Activated CD4-positive, CD25-positive, alpha-beta regulatory T cell treated with anti-CD3 and anti-CD28 coated beads, Interleukin-2, amount 50 U/mL, for 24 hours (primary cell): Measurements from ENCODE around the gene DPP10.
"Not testable (repeated sequence)": the region's sequence is repeated elsewhere in the genome, so short reads cannot be mapped to it uniquely, and the experiment has no call there.

Experiments
- ATAC-seq, 2 donors: fragments of 150-1000 bp; cut with Tn5 transposase; one replicate each; pipeline ENCODE4 v1.10.0; 2021; ENCODE audit warnings: mild to moderate bottlenecking in 1 of 2, moderate library complexity in 1 of 2

The DPP10 gene

DNA sequence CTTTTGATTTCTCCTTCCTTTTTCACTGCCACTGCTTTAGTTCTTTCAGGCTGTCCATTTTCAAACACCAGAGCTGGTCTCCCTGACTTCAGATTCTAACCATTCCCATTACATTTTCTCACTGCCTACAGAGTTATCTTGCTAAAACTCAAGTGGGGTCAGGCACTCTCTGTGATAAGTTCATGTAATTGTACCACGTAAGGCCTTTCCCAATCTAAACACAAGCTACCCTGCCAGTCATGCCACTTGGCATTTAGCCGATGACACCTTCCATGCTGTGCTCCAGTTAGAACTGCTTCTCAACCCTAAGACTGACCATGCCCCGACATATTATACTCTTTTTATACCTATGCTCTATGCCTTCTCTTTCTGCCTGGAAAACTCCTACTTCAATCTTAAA, 592.4 kb downstream of the DPP10 start:
- no peak for ATAC-seq

DNA sequence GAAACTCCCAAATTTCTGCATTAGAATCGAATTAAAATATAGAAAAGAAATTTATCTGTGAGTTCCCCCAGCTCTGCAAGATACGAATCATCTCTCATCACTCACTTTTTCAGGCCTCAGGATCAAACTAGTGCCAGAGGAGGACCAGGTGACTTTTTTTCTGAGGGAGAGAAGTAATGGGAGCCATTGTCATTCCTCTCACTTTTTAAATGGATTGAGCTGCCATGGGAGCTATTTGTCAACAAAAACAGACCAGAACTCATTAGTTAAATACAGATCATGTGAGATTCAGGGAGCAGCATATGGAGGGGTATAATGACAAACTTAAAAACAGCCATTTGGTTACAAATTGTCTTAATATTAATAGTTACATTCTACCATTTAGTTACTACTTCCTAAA, 594.4 kb downstream of the DPP10 start:
- ATAC-seq, result no peak

GRCh38 chr2:115057473-115057872, 615.0 kb downstream of the DPP10 start:
- ATAC-seq, result no peak

DNA sequence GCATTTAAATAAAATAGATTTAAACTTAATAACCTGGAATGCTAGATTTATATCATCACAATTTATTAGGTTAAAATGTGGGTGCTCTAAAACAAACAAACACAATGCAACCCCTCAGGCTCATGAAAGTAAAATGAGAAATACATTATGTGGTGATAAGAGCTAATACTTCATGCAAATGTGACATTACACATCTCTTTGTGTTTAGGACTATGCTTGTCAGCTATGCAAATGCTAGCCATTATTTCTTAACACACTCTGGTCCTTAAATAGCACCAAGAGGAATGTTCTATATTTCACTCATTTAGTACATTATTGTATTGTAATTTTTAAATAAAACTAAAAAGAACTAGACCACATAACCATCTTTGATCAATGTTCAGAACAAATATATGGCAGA, 627.6 kb downstream of the DPP10 start:
- ATAC-seq, result no peak

DNA sequence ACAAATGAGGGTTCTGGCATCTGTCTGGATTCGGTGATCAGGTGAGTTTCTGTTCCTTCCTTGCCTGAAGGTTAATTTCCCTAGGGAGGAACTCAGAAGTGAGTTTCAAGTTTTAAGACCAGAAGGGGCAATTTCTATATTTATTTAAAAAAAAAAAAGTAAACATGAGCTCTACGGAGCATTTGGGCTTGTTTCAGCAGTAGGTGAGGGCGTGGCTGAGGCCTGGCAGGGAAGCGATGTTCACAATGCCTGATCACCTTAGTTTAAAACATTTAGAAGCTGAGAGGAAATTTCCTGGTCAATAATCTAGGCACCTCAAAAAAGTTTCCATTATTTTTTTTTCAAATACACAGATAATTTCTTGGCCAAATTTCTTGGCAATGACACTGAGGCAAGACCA, 629.1 kb downstream of the DPP10 start:
- no peak for ATAC-seq

GRCh38 chr2:115075800-115076199, 633.4 kb downstream of the DPP10 start:
- ATAC-seq, result no peak

GRCh38 chr2:115077626-115078025, 635.2 kb downstream of the DPP10 start:
- ATAC-seq, result no peak

- ATAC-seq, result no peak
These were observed 640.8 kb downstream of the DPP10 start for GRCh38 chr2:115083225-115083624.

- no peak for ATAC-seq
These were observed 641.3 kb downstream of the DPP10 start for GRCh38 chr2:115083711-115084110.

DNA sequence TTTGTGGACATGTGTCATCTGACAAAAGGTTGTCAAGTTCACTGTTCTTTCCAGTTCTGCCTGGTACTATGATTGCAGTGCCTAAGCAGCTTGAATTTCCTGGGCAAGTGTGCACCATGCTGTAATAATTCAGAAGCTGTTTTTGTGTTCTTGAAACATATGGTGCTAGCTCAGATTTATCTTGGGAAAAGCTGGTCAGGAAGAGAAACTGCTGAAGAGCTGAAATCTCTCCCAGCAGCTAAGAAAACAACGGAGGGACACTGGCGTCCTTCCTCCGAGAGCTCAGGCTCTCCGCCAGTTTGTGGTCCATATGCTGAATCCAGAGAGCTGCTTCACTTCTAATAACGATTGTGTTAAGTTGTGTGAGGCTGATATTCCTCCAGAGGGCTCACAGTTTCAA, 642.0 kb downstream of the DPP10 start:
- no peak for ATAC-seq

DNA sequence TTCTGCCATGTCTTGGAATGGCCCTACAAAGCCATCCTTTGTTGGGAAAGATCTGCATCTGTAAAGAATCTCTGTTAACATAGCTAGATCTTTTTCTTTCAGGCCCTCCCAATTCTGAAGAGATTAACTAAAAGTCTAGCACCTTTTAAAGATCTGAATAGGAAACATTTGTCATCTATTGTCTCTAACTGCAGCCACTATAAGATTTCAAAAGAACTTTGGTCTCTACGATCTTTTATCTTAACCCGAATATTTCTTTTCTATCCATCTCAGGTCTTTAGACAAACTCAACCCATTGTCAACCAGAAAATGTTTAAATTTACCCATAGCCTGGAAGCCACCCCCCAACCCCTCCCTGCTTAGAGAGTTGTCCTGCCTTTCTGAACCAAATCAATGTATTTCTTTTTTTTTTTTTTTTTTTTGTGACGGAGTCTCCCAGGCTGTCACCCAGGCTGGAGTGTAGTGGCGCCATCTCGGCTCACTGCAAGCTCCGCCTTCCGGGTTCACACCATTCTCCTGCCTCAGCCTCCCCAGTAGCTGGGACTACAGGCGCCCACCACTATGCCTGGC, 643.7 kb downstream of the DPP10 start:
- ATAC-seq, result not testable (repeated sequence)

GRCh38 chr2:115094441-115094840, 652.0 kb downstream of the DPP10 start:
- ATAC-seq, result no peak

- no peak for ATAC-seq
These were observed 663.5 kb downstream of the DPP10 start for GRCh38 chr2:115105966-115106365.

GRCh38 chr2:115115135-115115534, 672.7 kb downstream of the DPP10 start:
- ATAC-seq, result no peak

DNA sequence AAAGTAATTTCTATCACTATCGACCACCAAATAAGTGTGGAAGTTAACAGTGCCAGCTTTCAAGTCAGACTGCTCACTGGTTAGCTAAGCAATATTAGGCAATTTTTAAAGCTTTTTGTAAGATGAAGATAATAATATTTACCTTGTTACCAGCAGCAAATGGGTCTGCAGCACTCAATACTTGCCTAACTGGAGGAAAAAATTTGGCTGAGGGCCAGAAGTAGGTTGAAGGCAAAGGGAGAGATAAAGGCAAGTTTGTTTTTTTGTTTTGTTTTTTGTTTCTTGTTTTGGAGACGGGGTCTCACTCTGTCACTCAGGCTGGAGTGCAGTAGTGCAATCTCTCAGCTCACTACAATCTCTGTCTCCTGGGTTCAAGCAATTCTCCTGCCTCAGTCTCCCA, 675.9 kb downstream of the DPP10 start:
- no peak for ATAC-seq

- ATAC-seq, result no peak
These were observed 676.6 kb downstream of the DPP10 start for GRCh38 chr2:115119086-115119485.

DNA sequence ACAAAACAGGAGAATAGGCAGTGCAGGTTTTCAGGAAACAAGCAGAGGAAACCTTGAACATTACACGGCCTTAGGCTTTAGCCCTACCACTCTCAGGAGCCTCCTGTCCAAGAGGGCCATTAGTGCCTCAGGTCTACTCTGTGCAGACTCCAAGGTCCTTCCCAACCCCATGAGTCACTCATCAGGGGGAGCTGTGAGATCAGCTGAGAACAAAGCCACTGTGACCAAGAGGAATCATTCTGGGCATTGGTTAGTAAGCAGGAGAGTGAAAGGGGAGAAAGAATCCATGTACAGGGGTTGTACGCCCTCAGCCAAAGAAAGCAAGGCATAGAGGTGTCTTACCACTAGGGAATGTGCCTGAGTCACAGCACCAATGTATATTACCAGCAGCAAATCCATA, 680.3 kb downstream of the DPP10 start:
- ATAC-seq, result no peak

GRCh38 chr2:115124817-115125216, 682.4 kb downstream of the DPP10 start:
- ATAC-seq, result no peak

- no peak for ATAC-seq
These were observed 687.1 kb downstream of the DPP10 start for GRCh38 chr2:115129536-115129935.

DNA sequence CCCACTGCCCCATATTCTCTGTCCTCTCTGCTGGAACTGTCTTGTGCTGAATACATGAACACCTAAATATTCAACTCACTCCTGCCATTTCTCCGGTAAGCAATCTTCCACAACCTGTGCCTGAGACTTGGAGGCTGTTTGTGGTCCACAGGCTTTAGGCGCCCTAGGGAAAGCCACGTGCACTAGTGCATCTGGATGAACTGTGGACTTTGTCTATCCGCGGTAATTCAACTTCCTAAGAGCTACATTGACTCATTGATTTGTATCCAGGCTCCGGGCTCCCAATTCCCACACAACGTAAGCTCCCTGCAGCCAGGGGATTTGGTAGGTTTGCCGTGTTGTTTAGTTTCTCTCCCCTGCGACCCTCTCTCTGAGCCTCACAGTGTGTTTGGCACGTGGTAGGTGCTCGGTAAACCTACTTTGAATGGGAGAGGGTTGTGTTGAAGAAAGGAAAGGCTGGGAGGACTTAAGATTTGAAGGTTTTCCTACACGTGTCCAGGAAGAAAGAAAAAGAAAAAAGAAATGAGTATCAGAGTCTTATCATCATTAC, 718.2 kb downstream of the DPP10 start:
- no peak for ATAC-seq

DNA sequence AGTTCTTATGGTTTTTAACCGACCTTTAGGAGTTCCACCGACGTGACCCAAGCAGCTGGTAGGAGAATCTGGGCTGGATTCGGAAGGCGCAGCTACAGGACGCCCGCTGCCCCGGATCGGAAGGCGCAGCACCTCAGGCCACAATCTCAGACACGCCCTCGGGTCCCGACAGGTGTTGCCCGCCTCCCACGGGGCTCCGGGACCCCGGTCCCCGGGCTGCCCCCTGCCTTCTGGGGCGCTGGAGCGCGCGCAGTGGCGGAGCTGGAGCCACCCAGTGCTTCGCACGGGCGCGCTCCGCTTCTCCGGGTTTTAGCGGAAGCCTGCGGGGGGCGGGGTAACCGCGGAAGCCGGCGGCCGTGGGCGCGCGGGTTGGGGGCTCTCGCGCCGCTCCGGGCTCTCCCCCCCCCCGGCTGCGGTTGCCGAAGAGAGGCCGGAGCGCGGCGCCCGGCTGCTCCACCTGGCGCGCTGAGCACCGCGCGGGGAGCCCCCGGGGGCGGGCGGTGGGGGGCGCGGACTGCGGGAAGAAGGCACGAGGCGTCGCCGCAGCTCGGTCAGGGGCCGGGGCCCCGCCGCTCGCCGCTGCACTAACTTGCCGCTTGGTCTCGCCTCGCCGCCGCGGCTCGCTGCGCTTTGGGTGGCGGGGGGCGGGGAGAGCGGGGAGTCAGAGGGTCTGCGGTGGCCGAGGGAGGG, 718.8 kb downstream of the DPP10 start:
- ATAC-seq, result no peak

GRCh38 chr2:115161771-115162493, 719.5 kb downstream of the DPP10 start:
- ATAC-seq, result no peak

DNA sequence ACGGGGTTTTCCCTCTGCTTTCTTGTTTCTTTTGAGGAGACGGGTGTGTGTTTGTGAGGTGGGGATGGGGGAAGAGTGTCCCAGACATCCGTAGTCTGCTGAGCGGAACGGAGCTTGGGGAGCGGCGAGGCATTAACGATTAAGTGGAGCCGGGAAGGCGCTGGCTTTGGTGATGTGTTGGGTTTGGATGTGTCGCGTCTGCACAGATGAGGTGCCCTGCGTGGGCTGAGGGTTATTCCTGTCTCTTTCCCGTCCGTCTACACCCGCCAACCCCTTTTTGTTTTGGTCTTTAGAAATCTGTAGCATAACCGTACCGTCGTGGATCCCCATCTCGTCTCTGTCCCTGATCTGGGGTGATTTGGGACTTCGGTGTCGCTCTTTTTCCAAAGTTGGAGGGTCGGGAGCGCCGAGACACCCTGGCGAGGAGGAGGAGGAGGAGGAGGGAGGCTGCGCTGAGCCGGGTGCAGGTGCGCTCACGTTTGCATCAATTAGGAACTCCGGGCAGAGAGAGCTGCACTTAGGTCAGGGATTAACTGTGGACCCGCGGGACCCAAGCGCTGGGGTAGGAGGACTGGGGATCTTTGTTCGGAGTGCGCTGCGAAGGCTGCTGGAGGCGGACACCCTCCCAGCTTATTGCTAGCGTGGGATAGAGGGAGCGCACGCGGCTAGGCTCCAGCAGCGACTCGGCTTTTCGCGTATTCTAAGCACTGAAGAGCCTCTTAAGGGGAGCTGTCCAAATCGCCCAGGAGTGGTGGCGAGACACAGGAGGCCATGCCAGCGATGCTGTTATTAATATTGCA, 720.3 kb downstream of the DPP10 start:
- ATAC-seq, result no peak
